ENCODE results near the gene NMB. TPM values are rescaled to one million over a fixed set of nuclear protein-coding genes. Genes with fewer than 3 reads are reported as not detected.
A peak's percentile ranks its signal among the peaks of the same experiment; 100 is the strongest.

NMB gene
- total RNA-seq, 1 donor from 2014 or later = 2.0 TPM

DNA sequence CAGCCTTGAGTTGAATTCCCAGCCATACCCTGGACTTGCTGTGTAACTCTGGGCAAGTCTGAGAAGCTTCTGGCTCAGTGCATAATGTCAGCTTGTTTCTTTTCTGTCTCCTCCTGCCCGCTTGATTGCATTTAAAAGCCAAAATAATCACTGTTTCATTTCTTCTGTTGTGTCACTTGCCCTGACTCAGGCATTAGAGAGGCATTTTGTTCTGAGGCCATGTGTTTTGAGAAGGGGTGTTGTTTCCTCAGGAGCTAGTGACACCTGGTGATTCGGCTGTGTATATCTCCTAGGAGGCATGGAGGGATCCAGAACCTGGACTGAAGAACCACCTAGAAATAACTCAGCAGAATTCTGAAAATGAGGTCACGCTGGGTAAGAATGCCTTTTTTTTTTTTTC lies 19.9 kb downstream of the NMB start:
- intact Hi-C loops (cut with micrococcal nuclease) = no loop called here
- H3K27ac ChIP-seq (replicated peaks) = peak overlapping the region; percentile 36
- TF ChIP-seq, protein P1, sequence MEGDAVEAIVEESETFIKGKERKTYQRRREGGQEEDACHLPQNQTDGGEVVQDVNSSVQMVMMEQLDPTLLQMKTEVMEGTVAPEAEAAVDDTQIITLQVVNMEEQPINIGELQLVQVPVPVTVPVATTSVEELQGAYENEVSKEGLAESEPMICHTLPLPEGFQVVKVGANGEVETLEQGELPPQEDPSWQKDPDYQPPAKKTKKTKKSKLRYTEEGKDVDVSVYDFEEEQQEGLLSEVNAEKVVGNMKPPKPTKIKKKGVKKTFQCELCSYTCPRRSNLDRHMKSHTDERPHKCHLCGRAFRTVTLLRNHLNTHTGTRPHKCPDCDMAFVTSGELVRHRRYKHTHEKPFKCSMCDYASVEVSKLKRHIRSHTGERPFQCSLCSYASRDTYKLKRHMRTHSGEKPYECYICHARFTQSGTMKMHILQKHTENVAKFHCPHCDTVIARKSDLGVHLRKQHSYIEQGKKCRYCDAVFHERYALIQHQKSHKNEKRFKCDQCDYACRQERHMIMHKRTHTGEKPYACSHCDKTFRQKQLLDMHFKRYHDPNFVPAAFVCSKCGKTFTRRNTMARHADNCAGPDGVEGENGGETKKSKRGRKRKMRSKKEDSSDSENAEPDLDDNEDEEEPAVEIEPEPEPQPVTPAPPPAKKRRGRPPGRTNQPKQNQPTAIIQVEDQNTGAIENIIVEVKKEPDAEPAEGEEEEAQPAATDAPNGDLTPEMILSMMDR (IDR thresholded peaks at IDR 0.05; ENCODE audit: borderline replicate concordance) = no peak

DNA sequence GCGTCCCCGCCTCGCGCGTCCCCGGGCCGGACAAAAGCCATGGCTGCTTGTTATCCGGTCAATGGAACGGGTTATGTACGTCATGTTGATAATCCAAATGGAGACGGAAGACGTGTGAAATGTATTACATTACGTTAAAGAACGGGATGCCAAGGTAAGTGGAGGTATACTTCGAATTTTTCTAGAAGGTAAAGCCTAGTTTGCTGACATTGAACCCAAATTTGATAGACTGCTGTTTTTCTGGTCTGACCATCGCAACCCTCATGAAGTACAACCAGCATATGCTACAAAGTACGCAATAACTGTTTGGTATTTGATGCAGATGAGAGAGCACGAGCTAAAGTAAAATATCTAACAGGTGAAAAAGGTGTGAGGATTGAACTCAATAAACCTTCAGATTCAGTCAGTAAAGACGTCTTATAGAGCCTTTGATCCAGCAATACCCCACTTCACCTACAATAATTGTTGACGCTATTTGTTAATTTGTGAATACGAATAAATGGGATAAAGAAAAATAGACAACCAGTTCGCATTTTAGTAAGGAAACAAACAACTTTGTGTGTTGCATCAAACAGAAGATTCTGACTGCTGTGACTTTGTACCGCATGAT lies 23.7 kb downstream of the NMB start:
- intact Hi-C loops (cut with micrococcal nuclease) = no loop called here
- H3K4me1 ChIP-seq = peaks cover 76% of the 10 kb centered on the region
- peaks cover 33% of the 10 kb centered on the region for H3K36me3 ChIP-seq
- peak overlapping the region; percentile 99 for H3K27ac ChIP-seq (replicated peaks)
- H3K4me3 ChIP-seq = peak overlapping the region; percentile 83
- H3K9me3 ChIP-seq (replicated peaks) = no peaks in the 10 kb centered on the region
- TF ChIP-seq, protein P1 (IDR thresholded peaks at IDR 0.05; ENCODE audit: borderline replicate concordance) = no peak
- DNase-seq = no peak
- no peaks in the 10 kb centered on the region for H3K27me3 ChIP-seq (ENCODE audit: low read depth)

More for the DNA sequence above, 19.9 kb downstream of the NMB start:
- no peaks in the 10 kb centered on the region for H3K9me3 ChIP-seq (replicated peaks)
- H3K4me1 ChIP-seq = peaks cover 45% of the 10 kb centered on the region
- no peaks in the 10 kb centered on the region for H3K27me3 ChIP-seq (ENCODE audit: low read depth)
- peaks cover 71% of the 10 kb centered on the region for H3K36me3 ChIP-seq
- no peak for DNase-seq
- no peak overlapping the region for H3K4me3 ChIP-seq

DNA sequence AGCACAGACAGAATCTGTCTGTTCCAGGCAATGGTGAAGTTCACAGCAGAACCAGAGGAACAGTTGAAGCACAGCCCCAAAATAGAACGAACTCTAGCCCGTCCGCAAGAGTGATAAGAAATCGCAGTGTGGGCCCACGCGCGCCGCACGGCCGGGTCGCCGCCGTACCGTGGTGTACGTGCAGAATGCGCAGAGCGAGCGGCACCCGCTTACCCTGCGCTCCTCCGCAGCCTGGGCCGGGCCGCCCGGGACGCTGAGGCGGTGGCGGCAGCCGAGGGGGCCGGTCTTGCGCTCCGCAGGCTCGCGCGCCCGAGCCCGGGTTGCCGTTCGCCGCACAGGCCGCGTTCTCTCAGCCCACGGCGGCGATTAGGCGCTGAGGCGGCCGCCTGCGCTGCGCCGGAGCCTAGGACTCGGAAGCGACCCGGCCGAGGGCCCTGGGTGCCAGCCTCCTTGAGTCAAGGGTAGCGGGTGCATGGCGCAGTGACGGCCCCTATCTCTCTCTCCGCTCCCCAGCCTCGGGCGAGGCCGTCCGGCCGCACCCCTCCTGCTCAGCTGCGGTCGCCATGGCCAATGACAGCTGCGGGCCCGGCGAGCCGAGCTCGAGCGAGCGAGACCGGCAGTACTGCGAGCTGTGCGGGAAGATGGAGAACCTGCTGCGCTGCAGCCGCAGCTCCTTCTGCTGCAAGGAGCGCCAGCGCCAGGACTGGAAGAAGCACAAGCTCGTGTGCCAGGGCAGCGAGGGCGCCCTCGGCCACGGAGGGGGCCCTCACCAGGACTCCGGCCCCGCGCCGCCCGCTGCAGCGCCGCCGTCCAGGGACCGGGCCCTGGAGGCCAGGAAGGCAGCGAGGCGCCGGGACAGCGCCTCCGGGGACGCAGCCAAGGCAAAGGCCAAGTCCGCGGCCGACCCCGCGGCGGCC lies 24.4 kb downstream of the NMB start:
- peak overlapping the region; percentile 83 for H3K4me3 ChIP-seq
- no peaks in the 10 kb centered on the region for H3K9me3 ChIP-seq (replicated peaks)
- peaks cover 25% of the 10 kb centered on the region for H3K36me3 ChIP-seq
- H3K27ac ChIP-seq (replicated peaks) = peak overlapping the region; percentile 99
- TF ChIP-seq, protein P1 (IDR thresholded peaks at IDR 0.05; ENCODE audit: borderline replicate concordance) = no peak
- DNase-seq = peak; percentile 76
- intact Hi-C loops (cut with micrococcal nuclease) = no loop called here
- H3K4me1 ChIP-seq = peaks cover 76% of the 10 kb centered on the region
- no peaks in the 10 kb centered on the region for H3K27me3 ChIP-seq (ENCODE audit: low read depth)

DNA sequence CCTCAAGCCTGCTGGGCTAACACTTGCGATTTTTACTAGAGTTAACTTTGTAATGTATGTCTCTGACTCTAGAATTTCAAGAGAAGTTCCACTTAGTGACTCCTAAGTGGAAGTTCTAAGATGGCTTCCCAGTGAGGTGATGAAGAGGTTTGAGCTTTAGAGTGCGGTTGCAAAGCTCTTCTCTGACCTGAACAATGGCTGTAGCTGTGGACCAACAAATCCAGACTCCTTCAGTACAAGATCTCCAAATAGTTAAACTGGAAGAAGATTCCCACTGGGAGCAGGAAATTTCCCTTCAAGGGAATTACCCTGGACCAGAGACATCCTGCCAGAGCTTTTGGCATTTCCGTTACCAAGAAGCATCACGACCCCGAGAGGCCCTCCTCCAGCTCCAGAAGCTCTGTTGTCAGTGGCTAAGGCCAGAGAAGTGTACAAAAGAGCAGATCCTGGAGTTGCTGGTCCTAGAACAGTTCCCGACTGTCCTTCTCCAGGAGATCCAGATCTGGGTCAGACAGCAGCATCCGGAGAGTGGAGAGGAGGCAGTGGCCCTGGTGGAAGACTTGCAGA lies 26.2 kb downstream of the NMB start:
- peaks cover 65% of the 10 kb centered on the region for H3K4me1 ChIP-seq
- peak overlapping the region; percentile 99 for H3K27ac ChIP-seq (replicated peaks)
- H3K36me3 ChIP-seq = peaks cover 9% of the 10 kb centered on the region
- TF ChIP-seq, protein P1 (IDR thresholded peaks at IDR 0.05; ENCODE audit: borderline replicate concordance) = no peak
- H3K4me3 ChIP-seq = peak overlapping the region; percentile 83
- intact Hi-C loops (cut with micrococcal nuclease) = no loop called here
- H3K27me3 ChIP-seq (ENCODE audit: low read depth) = no peaks in the 10 kb centered on the region
- no peak for DNase-seq
- no peaks in the 10 kb centered on the region for H3K9me3 ChIP-seq (replicated peaks)

DNA sequence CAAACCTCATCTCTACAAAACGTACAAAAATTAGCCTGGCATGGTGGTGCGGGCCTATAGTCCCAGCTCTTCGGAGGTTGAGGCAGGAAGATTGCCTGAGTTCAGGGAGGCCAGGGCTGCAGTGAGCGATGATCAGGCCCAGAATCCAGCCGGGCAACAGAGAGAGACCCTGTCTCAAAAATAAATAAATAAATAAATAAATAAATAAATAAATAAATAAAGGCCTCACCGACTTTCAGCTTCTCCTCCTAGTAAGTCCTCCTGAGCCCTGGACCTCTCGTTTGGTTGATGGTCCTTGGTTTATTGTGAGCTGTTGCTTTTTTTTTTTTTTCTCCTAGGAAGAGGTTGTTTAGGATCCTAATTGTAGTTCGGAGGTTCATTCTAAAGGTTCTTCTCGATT lies 29.0 kb downstream of the NMB start:
- intact Hi-C loops (cut with micrococcal nuclease) = no loop called here
- Histone ChIP-seq H3K36me3 (no peaks in the 10 kb centered on the region), H3K4me3 (no peak overlapping the region), H3K4me1 (peaks cover 39% of the 10 kb centered on the region), H3K27ac (replicated peaks) (no peak overlapping the region), H3K9me3 (replicated peaks) (no peaks in the 10 kb centered on the region), H3K27me3 (ENCODE audit: low read depth) (no peaks in the 10 kb centered on the region)
- no peak for DNase-seq
- TF ChIP-seq, protein P1 (IDR thresholded peaks at IDR 0.05; ENCODE audit: borderline replicate concordance) = no peak

All from left ventricle myocardium inferior (tissue), 1 donor.